Osteoblast (primary cell): ENCODE results near the gene KHNYN. TPM values are rescaled to one million over a fixed set of nuclear protein-coding genes. Genes with fewer than 3 reads are reported as not detected.

Experiments
- DNase-seq: peaks from one replicate; pipeline ENCODE4 v3.0.0; 2011; ENCODE audit warnings: low spot score, mixed read lengths; ENCODE audit not compliant: insufficient read length; ENCODE audit errors: missing footprints
- H2AFZ ChIP-seq: 2 replicates; pipeline ENCODE4 v1.6.0; 2011; ENCODE audit warnings: mild to moderate bottlenecking, low read length
- H3K27ac ChIP-seq: 2 replicates; pipeline ENCODE4 v1.5.1; 2011; ENCODE audit warnings: mild to moderate bottlenecking, low read depth, low read length, moderate library complexity
- H3K27me3 ChIP-seq: 2 replicates; pipeline ENCODE4 v1.6.0; 2012; ENCODE audit warnings: mild to moderate bottlenecking, control low read depth, inconsistent platforms, low read length, moderate library complexity; ENCODE audit not compliant: insufficient read depth
- H3K36me3 ChIP-seq: 2 replicates; pipeline ENCODE4 v1.5.1; 2011; ENCODE audit warnings: mild to moderate bottlenecking, low read length, control low read depth, moderate library complexity; ENCODE audit not compliant: insufficient read depth
- H3K4me1 ChIP-seq: 2 replicates; pipeline ENCODE4 v1.5.1; 2011; ENCODE audit warnings: mild to moderate bottlenecking, low read length, control low read depth, moderate library complexity; ENCODE audit not compliant: insufficient read depth
- H3K4me2 ChIP-seq: 2 replicates; pipeline ENCODE4 v1.6.0; 2011; ENCODE audit warnings: mild to moderate bottlenecking, low read length; ENCODE audit not compliant: insufficient read depth
- H3K4me3 ChIP-seq: fragments of 200-600 bp; sonication (generic); 3 replicates; pipeline ENCODE4 v1.5.1; 2012; ENCODE audit warnings: mild to moderate bottlenecking, low read length, inconsistent platforms; ENCODE audit not compliant: insufficient read depth
- H3K79me2 ChIP-seq: 2 replicates; pipeline ENCODE4 v1.6.0; 2012; ENCODE audit warnings: mild to moderate bottlenecking, low read length, control low read depth, inconsistent platforms; ENCODE audit not compliant: insufficient read depth
- H3K9me3 ChIP-seq: 2 replicates; pipeline ENCODE4 v1.5.1; 2011; ENCODE audit warnings: low read depth, low read length, control low read depth
- H4K20me1 ChIP-seq: 2 replicates; pipeline ENCODE4 v1.6.0; 2012; ENCODE audit warnings: mild to moderate bottlenecking, low read length, control low read depth; ENCODE audit not compliant: insufficient read depth
- total RNA-seq: library from RNA; depleted of rRNA; stranded (reverse); fragments of >200 nt; gene quantifications from 2 replicates; pipeline ENCODE4 v1.2.3, GENCODE V29; 2012
- TF ChIP-seq, protein P1 (sequence below): IDR thresholded peaks from 2 replicates; pipeline ENCODE4 v1.5.1; 2011; ENCODE audit warnings: mild to moderate bottlenecking, low read depth, low read length, moderate library complexity; ENCODE audit errors: extremely low read depth

The KHNYN gene
- total RNA-seq, 1 donor: 58.6 TPM

DNA sequence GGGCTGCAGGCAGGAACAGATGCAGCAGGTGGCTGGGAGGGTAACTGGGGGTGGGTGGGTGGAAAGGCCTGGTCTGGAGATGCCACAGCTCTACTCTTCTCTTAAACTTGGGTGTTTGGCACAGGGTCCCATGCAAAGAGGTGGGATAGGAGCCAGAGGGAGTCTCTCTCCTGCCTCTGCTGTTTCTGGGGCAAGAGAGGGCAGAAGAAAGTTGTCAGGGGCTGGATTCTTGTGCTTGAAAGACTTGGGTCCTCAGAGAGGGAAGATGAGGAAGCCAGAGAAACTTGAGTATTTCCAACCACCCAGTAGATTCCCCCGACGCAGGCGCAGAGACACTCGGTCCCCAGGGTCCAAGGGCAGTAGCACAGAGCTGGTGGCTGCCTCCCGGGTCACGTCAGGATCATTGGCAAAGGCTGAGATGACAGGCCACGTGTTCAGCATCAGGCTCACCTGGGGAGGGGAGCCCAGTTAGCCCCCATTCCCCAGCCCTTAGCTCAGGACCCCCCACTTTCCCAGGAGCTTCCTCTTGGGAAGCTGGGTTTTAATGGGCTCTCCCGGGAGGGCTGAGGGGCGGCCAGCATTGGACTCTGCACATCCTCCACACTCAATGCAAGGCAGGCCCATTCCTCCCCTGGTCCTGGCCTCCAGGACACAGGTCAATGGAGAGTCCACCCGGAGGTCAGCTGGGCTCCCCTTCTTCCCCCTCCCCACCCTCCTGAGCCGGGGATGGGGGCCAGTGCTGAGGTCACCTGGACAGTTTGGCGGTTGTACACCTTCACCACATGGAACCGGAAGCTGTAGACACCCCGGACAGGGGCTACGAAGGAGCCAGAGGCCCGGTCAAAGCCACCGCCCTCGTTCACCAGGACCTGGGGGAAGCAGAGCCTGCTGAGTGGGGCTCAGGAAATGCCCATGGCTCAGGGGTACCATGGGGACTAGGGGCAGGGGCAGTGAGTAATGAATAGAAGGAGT lies 1.9 kb upstream of the KHNYN start:
- Histone ChIP-seq H3K27ac (no peak overlapping the region), H3K79me2 (peaks cover 27% of the 10 kb centered on the region), H3K27me3 (no peaks in the 10 kb centered on the region), H4K20me1 (peaks cover 17% of the 10 kb centered on the region), H3K36me3 (peaks cover 9% of the 10 kb centered on the region), H2AFZ (no peak overlapping the region), H3K9me3 (no peaks in the 10 kb centered on the region), H3K4me3 (no peak overlapping the region), H3K4me1 (peaks cover 40% of the 10 kb centered on the region), H3K4me2 (no peak overlapping the region)
- DNase-seq: no peak
- TF ChIP-seq, protein P1, sequence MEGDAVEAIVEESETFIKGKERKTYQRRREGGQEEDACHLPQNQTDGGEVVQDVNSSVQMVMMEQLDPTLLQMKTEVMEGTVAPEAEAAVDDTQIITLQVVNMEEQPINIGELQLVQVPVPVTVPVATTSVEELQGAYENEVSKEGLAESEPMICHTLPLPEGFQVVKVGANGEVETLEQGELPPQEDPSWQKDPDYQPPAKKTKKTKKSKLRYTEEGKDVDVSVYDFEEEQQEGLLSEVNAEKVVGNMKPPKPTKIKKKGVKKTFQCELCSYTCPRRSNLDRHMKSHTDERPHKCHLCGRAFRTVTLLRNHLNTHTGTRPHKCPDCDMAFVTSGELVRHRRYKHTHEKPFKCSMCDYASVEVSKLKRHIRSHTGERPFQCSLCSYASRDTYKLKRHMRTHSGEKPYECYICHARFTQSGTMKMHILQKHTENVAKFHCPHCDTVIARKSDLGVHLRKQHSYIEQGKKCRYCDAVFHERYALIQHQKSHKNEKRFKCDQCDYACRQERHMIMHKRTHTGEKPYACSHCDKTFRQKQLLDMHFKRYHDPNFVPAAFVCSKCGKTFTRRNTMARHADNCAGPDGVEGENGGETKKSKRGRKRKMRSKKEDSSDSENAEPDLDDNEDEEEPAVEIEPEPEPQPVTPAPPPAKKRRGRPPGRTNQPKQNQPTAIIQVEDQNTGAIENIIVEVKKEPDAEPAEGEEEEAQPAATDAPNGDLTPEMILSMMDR: no peak

DNA sequence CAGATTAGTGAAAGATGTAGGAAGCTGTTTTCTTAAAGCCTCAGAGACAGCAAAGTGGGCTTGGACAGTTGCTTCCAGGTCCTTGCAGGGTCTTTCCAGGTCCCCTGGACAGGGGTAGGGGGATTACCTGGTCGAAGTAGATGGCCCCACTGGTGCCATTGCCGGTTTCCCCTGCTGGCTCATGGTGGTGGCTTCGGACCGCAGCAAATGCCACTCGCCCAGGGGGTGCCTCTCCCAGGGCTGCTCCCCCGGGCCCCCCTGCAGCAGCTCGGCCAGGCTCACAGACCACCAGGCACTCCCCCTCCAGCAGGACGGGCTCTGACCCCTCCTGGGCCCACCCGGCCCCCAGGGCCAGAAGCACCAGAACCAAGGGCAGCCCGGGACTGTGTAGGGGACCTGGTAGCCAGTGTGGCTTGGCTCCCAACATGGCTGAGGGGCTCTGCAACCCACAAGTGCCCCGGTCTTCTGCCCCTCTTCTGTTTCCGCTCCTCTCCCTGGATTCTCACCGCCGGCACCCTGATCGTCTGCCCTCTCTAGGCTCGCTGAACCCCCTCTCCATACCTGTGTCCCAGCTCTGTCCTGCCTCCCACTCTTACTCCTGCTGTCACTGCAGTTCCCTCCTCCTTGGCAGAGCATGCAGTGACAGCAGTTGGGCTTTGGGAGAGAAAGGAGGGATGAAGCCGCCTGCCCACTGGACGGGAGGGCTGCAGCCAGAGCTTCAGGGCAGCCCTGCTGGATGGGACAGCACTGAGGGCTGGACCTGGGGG lies 943 bp upstream of the KHNYN start:
- H3K9me3 ChIP-seq: no peaks in the 10 kb centered on the region
- peaks cover 21% of the 10 kb centered on the region for H4K20me1 ChIP-seq
- no peaks in the 10 kb centered on the region for H3K27me3 ChIP-seq
- H3K4me1 ChIP-seq: peaks cover 45% of the 10 kb centered on the region
- TF ChIP-seq, protein P1: no peak
- peaks cover 18% of the 10 kb centered on the region for H3K36me3 ChIP-seq
- H3K79me2 ChIP-seq: peaks cover 33% of the 10 kb centered on the region
- H3K27ac ChIP-seq: peak overlapping the region; percentile 95
- peak overlapping the region; percentile 87 for H3K4me3 ChIP-seq
- H3K4me2 ChIP-seq: peak overlapping the region; percentile 74
- no peak for DNase-seq
- H2AFZ ChIP-seq: no peak overlapping the region

DNA sequence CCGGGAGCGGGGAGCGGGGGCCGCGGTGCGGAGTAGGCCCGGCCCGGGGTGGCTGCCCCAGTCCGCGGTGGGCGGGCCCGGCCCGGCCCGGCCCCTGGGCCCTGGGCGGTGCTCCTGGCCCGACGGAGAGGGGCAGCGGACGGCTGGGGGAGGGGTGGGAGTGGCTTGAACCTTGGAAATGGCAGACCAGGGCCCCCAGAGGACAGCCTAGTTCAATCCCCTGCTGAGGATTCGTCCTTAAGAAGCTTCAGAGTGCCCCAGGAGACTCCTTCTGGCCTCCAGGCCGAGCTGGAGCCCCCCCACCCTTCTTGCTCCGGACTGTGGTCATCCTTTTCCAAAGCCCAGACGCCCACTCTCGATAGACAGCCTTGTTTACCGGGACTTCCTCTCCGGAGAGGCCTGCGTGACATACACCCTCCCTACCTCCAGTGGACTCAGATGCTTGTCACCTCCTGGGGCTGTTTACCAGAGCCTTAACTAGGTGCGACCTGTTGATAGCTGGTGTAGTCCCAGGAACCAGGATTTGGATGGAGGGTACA lies 458 bp downstream of the KHNYN start:
- Histone ChIP-seq H3K4me1 (peaks cover 40% of the 10 kb centered on the region), H3K4me2 (peak overlapping the region; percentile 93), H2AFZ (peak overlapping the region; percentile 54), H4K20me1 (peaks cover 21% of the 10 kb centered on the region), H3K27me3 (no peaks in the 10 kb centered on the region), H3K9me3 (no peaks in the 10 kb centered on the region), H3K79me2 (peaks cover 33% of the 10 kb centered on the region), H3K36me3 (peaks cover 31% of the 10 kb centered on the region), H3K4me3 (peak overlapping the region; percentile 87), H3K27ac (peak overlapping the region; percentile 95)
- TF ChIP-seq, protein P1: no peak
- peak; percentile 99 for DNase-seq
